HepG2 (cell line): ENCODE results near the gene AQP7. TPM values are rescaled to one million over a fixed set of nuclear protein-coding genes. Genes with fewer than 3 reads are reported as not detected.

Experiments
- AGO2 ChIP-seq: fragments of 200-400 bp; formaldehyde crosslinking; optimal IDR thresholded peaks from 2 replicates; pipeline ENCODE3; 2017; ENCODE audit warnings: mild to moderate bottlenecking, low read depth, low read length, moderate library complexity
- CBX2 ChIP-seq, 2 experiments: fragments of 200-600 bp in 1 of 2; sonication (generic); formaldehyde crosslinking in 1 of 2; IDR thresholded peaks; 2 replicates each; pipeline versions ENCODE4 v1.7.0 to v1.8.1; 2018 to 2022; ENCODE audit warnings: low read depth in 2 of 2, low read length in 1 of 2, mild to moderate bottlenecking in 1 of 2, missing genetic modification reagents in 1 of 2
- IRF2 ChIP-seq: IDR thresholded peaks from 2 replicates; pipeline ENCODE4 v1.6.1; 2018; ENCODE audit warnings: missing genetic modification reagents, missing compliant biosample characterization
- MTA3 ChIP-seq: sonication (generic); formaldehyde crosslinking; IDR thresholded peaks from 2 replicates; pipeline ENCODE4 v1.4.0; 2020; ENCODE audit warnings: missing genetic modification reagents
- NR2F1 ChIP-seq, 2 experiments: fragments of 450-650 bp in 1 of 2; formaldehyde crosslinking in 1 of 2; IDR thresholded peaks; 2 replicates each; pipeline versions ENCODE4 v1.5.0 to v1.6.1; 2016 to 2020; ENCODE audit warnings: mild to moderate bottlenecking in 1 of 2, missing compliant biosample characterization in 1 of 2, missing genetic modification reagents in 1 of 2, moderate library complexity in 1 of 2
- STAG1 ChIP-seq: sonication (generic); formaldehyde crosslinking; IDR thresholded peaks from 2 replicates; pipeline ENCODE4 v1.4.0; 2020; ENCODE audit warnings: missing genetic modification reagents
- ZFX ChIP-seq: sonication (generic); formaldehyde crosslinking; IDR thresholded peaks from 2 replicates; pipeline ENCODE4 v1.4.0; 2020; ENCODE audit warnings: mild to moderate bottlenecking, low read depth, missing genetic modification reagents, moderate library complexity
- ZNF232 ChIP-seq: sonication (generic); formaldehyde crosslinking; IDR thresholded peaks from 2 replicates; pipeline ENCODE4 v1.4.0; 2020; ENCODE audit warnings: missing genetic modification reagents, borderline replicate concordance
- ZNF264 ChIP-seq: sonication (generic); formaldehyde crosslinking; IDR thresholded peaks from 2 replicates; pipeline ENCODE4 v1.4.0; 2020; ENCODE audit warnings: missing genetic modification reagents
- ZNF382 ChIP-seq: sonication (generic); formaldehyde crosslinking; IDR thresholded peaks from 2 replicates; pipeline ENCODE4 v1.5.0; 2020; ENCODE audit warnings: missing genetic modification reagents, mild to moderate bottlenecking, borderline replicate concordance
- ZNF703 ChIP-seq: sonication (generic); formaldehyde crosslinking; IDR thresholded peaks from 2 replicates; pipeline ENCODE4 v1.5.1; 2020; ENCODE audit warnings: missing genetic modification reagents, mild to moderate bottlenecking, moderate library complexity, borderline replicate concordance
- ZNF790 ChIP-seq: sonication (generic); formaldehyde crosslinking; IDR thresholded peaks from 2 replicates; pipeline ENCODE4 v1.8.0; 2022; ENCODE audit warnings: missing genetic modification reagents, mild to moderate bottlenecking, borderline replicate concordance
- polyA plus RNA-seq, 8 experiments: library from polyadenylated mRNA; depleted of rRNA in 3 of 8; stranded (reverse) in 7 of 8; unstranded in 1 of 8; fragments of >200 nt; fragmentation: Illumina TruSeq in 4 of 8; extraction: Trizol in 4 of 8; gene quantifications; 2 replicates each; pipeline versions ENCODE4 v1.2.1 to v1.2.3, GENCODE V29; 2011 to 2016; ENCODE audit warnings: low read depth in 4 of 8, missing spikeins in 1 of 8, mixed read lengths in 1 of 8; ENCODE audit not compliant: insufficient read depth in 1 of 8
- total RNA-seq, 5 experiments: library from RNA; depleted of rRNA; stranded (reverse); fragments of >200 nt; fragmentation: Illumina TruSeq; extraction: Trizol; gene quantifications; 2 replicates each; pipeline ENCODE4 v1.2.3, GENCODE V29; 2016; ENCODE audit warnings: low read depth in 1 of 5
- TF ChIP-seq, protein P1 (sequence below): sonication (generic); formaldehyde crosslinking; IDR thresholded peaks from 2 replicates; pipeline ENCODE4 v1.4.0; 2020; ENCODE audit warnings: missing genetic modification reagents, mild to moderate bottlenecking, borderline replicate concordance
- TF ChIP-seq, protein P2 (sequence below): sonication (generic); formaldehyde crosslinking; IDR thresholded peaks from 2 replicates; pipeline ENCODE4 v1.4.0; 2020; ENCODE audit warnings: mild to moderate bottlenecking, low read depth, missing genetic modification reagents
- TF ChIP-seq, protein P3 (sequence below): sonication (generic); formaldehyde crosslinking; IDR thresholded peaks from 2 replicates; pipeline ENCODE4 v1.5.0; 2020; ENCODE audit warnings: mild to moderate bottlenecking, missing genetic modification reagents, borderline replicate concordance

The AQP7 gene
- total and polyA plus RNA-seq, 2 of the 13 experiments (the other 11 are each of a cell fraction or from before 2014, with no cell fraction given) = 1.9 to 2.1 TPM

DNA sequence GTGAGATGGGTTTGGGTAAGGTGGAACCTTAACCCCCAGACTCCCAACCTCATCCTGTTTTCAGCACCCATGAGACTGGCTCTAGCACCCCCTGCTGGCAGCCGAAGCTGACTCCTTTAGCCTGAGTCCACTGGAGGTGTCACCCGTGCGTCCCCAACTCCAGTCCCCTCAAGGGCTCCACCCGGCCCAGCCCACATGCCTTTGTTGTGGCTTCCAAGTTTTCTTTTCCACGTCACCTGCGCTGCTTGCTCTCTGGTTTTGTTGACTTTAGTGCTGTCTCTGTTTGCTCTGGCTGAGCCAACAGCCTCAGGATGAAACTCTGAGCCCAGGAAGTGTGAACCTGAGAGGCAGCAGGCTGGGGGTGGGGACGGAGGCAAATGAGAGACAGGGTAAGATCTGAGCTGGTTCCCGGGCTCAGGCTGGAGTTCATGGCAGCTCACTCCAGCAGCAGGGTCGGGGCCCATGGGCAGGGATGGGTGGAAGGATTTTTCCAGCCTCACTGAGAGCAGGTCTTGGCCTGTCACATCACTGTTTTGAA lies 13.2 kb upstream of the AQP7 start (continued):
- TF ChIP-seq, protein P1, sequence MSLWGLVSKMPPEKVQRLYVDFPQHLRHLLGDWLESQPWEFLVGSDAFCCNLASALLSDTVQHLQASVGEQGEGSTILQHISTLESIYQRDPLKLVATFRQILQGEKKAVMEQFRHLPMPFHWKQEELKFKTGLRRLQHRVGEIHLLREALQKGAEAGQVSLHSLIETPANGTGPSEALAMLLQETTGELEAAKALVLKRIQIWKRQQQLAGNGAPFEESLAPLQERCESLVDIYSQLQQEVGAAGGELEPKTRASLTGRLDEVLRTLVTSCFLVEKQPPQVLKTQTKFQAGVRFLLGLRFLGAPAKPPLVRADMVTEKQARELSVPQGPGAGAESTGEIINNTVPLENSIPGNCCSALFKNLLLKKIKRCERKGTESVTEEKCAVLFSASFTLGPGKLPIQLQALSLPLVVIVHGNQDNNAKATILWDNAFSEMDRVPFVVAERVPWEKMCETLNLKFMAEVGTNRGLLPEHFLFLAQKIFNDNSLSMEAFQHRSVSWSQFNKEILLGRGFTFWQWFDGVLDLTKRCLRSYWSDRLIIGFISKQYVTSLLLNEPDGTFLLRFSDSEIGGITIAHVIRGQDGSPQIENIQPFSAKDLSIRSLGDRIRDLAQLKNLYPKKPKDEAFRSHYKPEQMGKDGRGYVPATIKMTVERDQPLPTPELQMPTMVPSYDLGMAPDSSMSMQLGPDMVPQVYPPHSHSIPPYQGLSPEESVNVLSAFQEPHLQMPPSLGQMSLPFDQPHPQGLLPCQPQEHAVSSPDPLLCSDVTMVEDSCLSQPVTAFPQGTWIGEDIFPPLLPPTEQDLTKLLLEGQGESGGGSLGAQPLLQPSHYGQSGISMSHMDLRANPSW (CRISPR knock-in tag) = peak; percentile 77; the same call in 1 of the 2 replicates
- TF ChIP-seq AGO2 (no peak), ZNF703 (CRISPR knock-in tag) (peak; percentile 98), NR2F1 (CRISPR knock-in tag; IDR thresholded peaks at IDR 0.05) (peak; percentile 61 to 89; a peak in 3 of 4 replicates), STAG1 (CRISPR knock-in tag) (peak; percentile 63), ZNF790 (CRISPR knock-in tag) (no peak), MTA3 (CRISPR knock-in tag) (no peak), IRF2 (CRISPR knock-in tag) (peak; percentile 97), CBX2 (IDR thresholded peaks at IDR 0.05; ENCODE audit: low read depth, low read length) (no peak), CBX2 (CRISPR knock-in tag; IDR thresholded peaks at IDR 0.05; ENCODE audit: low read depth) (peak; percentile 52; the same call in 1 of the 2 replicates), ZNF264 (CRISPR knock-in tag) (peak; percentile 94), ZFX (CRISPR knock-in tag) (peak; percentile 45; the same call in 1 of the 2 replicates), ZNF382 (CRISPR knock-in tag) (no peak), ZNF232 (CRISPR knock-in tag) (peak; percentile 93; the same call in 1 of the 2 replicates)
- TF ChIP-seq, protein P2, sequence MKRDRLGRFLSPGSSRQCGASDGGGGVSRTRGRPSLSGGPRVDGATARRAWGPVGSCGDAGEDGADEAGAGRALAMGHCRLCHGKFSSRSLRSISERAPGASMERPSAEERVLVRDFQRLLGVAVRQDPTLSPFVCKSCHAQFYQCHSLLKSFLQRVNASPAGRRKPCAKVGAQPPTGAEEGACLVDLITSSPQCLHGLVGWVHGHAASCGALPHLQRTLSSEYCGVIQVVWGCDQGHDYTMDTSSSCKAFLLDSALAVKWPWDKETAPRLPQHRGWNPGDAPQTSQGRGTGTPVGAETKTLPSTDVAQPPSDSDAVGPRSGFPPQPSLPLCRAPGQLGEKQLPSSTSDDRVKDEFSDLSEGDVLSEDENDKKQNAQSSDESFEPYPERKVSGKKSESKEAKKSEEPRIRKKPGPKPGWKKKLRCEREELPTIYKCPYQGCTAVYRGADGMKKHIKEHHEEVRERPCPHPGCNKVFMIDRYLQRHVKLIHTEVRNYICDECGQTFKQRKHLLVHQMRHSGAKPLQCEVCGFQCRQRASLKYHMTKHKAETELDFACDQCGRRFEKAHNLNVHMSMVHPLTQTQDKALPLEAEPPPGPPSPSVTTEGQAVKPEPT (CRISPR knock-in tag) = peak; percentile 60; the same call in 1 of the 2 replicates
- TF ChIP-seq, protein P3, sequence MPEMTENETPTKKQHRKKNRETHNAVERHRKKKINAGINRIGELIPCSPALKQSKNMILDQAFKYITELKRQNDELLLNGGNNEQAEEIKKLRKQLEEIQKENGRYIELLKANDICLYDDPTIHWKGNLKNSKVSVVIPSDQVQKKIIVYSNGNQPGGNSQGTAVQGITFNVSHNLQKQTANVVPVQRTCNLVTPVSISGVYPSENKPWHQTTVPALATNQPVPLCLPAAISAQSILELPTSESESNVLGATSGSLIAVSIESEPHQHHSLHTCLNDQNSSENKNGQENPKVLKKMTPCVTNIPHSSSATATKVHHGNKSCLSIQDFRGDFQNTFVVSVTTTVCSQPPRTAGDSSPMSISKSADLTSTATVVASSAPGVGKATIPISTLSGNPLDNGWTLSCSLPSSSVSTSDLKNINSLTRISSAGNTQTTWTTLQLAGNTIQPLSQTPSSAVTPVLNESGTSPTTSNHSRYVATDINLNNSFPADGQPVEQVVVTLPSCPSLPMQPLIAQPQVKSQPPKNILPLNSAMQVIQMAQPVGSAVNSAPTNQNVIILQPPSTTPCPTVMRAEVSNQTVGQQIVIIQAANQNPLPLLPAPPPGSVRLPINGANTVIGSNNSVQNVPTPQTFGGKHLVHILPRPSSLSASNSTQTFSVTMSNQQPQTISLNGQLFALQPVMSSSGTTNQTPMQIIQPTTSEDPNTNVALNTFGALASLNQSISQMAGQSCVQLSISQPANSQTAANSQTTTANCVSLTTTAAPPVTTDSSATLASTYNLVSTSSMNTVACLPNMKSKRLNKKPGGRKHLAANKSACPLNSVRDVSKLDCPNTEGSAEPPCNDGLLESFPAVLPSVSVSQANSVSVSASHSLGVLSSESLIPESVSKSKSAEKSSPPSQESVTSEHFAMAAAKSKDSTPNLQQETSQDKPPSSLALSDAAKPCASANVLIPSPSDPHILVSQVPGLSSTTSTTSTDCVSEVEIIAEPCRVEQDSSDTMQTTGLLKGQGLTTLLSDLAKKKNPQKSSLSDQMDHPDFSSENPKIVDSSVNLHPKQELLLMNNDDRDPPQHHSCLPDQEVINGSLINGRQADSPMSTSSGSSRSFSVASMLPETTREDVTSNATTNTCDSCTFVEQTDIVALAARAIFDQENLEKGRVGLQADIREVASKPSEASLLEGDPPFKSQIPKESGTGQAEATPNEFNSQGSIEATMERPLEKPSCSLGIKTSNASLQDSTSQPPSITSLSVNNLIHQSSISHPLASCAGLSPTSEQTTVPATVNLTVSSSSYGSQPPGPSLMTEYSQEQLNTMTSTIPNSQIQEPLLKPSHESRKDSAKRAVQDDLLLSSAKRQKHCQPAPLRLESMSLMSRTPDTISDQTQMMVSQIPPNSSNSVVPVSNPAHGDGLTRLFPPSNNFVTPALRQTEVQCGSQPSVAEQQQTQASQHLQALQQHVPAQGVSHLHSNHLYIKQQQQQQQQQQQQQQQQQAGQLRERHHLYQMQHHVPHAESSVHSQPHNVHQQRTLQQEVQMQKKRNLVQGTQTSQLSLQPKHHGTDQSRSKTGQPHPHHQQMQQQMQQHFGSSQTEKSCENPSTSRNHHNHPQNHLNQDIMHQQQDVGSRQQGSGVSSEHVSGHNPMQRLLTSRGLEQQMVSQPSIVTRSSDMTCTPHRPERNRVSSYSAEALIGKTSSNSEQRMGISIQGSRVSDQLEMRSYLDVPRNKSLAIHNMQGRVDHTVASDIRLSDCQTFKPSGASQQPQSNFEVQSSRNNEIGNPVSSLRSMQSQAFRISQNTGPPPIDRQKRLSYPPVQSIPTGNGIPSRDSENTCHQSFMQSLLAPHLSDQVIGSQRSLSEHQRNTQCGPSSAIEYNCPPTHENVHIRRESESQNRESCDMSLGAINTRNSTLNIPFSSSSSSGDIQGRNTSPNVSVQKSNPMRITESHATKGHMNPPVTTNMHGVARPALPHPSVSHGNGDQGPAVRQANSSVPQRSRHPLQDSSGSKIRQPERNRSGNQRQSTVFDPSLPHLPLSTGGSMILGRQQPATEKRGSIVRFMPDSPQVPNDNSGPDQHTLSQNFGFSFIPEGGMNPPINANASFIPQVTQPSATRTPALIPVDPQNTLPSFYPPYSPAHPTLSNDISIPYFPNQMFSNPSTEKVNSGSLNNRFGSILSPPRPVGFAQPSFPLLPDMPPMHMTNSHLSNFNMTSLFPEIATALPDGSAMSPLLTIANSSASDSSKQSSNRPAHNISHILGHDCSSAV (CRISPR knock-in tag) = no peak
